Activated CD4-positive, alpha-beta T cell treated with anti-CD3 and anti-CD28 coated beads, Interleukin-2, amount 50 U/mL, for 48 hours (primary cell): ENCODE data around the gene PDE12.
A peak's percentile ranks its signal among the peaks of the same experiment; 100 is the strongest.
"Not testable (repeated sequence)": the region's sequence is repeated elsewhere in the genome, so short reads cannot be mapped to it uniquely, and the experiment has no call there.

ENCODE experiments used
- DNase-seq, 2 experiments: peaks; one replicate each; pipeline ENCODE4 v3.0.0-alpha.2; 2020

PDE12 gene

GRCh38 chr3:57586778-57587177 lies 30.7 kb downstream of the PDE12 start:
- DNase-seq: peak in 1 of 2 experiments; percentile 18

- DNase-seq: no peak
Observed at GRCh38 chr3:57587905-57588304, 31.8 kb downstream of the PDE12 start.

- DNase-seq: no peak
Observed at GRCh38 chr3:57592306-57592705, 36.2 kb downstream of the PDE12 start.

GRCh38 chr3:57594144-57594543 lies 38.1 kb downstream of the PDE12 start:
- DNase-seq: no peak

- DNase-seq: no peak
Observed at GRCh38 chr3:57594576-57594975, 38.5 kb downstream of the PDE12 start.

GRCh38 chr3:57596495-57597126 lies 40.5 kb downstream of the PDE12 start:
- DNase-seq: peak; percentile 62 to 71

- DNase-seq: peak; percentile 98
Observed at GRCh38 chr3:57597127-57597923, 41.3 kb downstream of the PDE12 start, which contains the start of gene ARF4. TSS of gene ARF4 (minus strand) at chr3:57597344. CDS start at chr3:57597140, 204 bp downstream.

- DNase-seq: no peak
Observed at GRCh38 chr3:57598765-57599360, 42.8 kb downstream of the PDE12 start.

GRCh38 chr3:57600195-57600594 lies 44.1 kb downstream of the PDE12 start:
- DNase-seq: no peak

- no peak for DNase-seq
Observed at GRCh38 chr3:57604971-57605370, 48.9 kb downstream of the PDE12 start.

- no peak for DNase-seq
Observed at GRCh38 chr3:57605683-57606082, 49.6 kb downstream of the PDE12 start.

- not testable (repeated sequence) for DNase-seq
Observed at GRCh38 chr3:57611870-57612269, 55.8 kb downstream of the PDE12 start.

GRCh38 chr3:57616233-57616632 lies 60.2 kb downstream of the PDE12 start:
- DNase-seq: no peak
